Activated CD4-positive, alpha-beta T cell treated with anti-CD3 and anti-CD28 coated beads for 1 hour (primary cell): ENCODE measurements around the gene IBA57.

Source experiments
- DNase-seq: peaks from one replicate; pipeline ENCODE4 v3.0.0-alpha.2; 2020

The IBA57 gene

GRCh38 chr1:228145463-228146416 is 19.9 kb upstream of the IBA57 start:
- DNase-seq: no peak

GRCh38 chr1:228146417-228147150 is 19.0 kb upstream of the IBA57 start:
- no peak for DNase-seq

GRCh38 chr1:228147151-228147693 is 18.4 kb upstream of the IBA57 start:
- no peak for DNase-seq

GRCh38 chr1:228147768-228148167 is 17.8 kb upstream of the IBA57 start:
- no peak for DNase-seq

- DNase-seq: no peak
Observed at GRCh38 chr1:228148196-228148861, 17.3 kb upstream of the IBA57 start.

- DNase-seq: no peak
Observed at GRCh38 chr1:228148935-228149405, 16.6 kb upstream of the IBA57 start.

GRCh38 chr1:228149406-228150119 is 16.0 kb upstream of the IBA57 start, which contains the start of gene GJC2:
TSS of gene GJC2 (plus strand) at chr1:228149930. CDS start at chr1:228157759, 7,829 bp downstream.
- DNase-seq: no peak

- DNase-seq: no peak
Observed at GRCh38 chr1:228150120-228150460, 15.5 kb upstream of the IBA57 start.

GRCh38 chr1:228150461-228151179 is 15.0 kb upstream of the IBA57 start:
- no peak for DNase-seq

- no peak for DNase-seq
Observed at GRCh38 chr1:228151180-228151925, 14.3 kb upstream of the IBA57 start.

- no peak for DNase-seq
Observed at GRCh38 chr1:228152097-228152917, 13.3 kb upstream of the IBA57 start.

GRCh38 chr1:228152918-228153258 is 12.7 kb upstream of the IBA57 start:
- no peak for DNase-seq

- DNase-seq: no peak
Observed at GRCh38 chr1:228154021-228154669, 11.5 kb upstream of the IBA57 start.

GRCh38 chr1:228154670-228155571 is 10.7 kb upstream of the IBA57 start:
- DNase-seq: no peak

GRCh38 chr1:228155596-228156514 is 9.7 kb upstream of the IBA57 start:
- no peak for DNase-seq

- no peak for DNase-seq
Observed at GRCh38 chr1:228156515-228156881, 9.1 kb upstream of the IBA57 start.
